Right atrium auricular region (tissue), 2 donors: ENCODE measurements around the gene COL23A1. TPM values are rescaled to one million over a fixed set of nuclear protein-coding genes. Genes with fewer than 3 reads are reported as not detected.

Experiments
- DNase-seq: peaks from one replicate; pipeline ENCODE4 v3.0.0-alpha.2; 2019; ENCODE audit warnings: low spot score
- H3K27ac ChIP-seq, 2 donors: fragments of 200-600 bp; sonication (generic); 1 replicate in 1 of 2; 2 replicates in 1 of 2; pipeline ENCODE4 v1.5.1; 2016 to 2019
- H3K27me3 ChIP-seq, 2 donors: fragments of 200-600 bp; sonication (generic); one replicate each; pipeline versions ENCODE4 v1.5.1 to v1.6.0; 2017 to 2019
- H3K36me3 ChIP-seq: fragments of 200-600 bp; sonication (generic); one replicate; pipeline ENCODE4 v1.5.1; 2016
- H3K4me1 ChIP-seq, 2 donors: fragments of 200-600 bp; sonication (generic); one replicate each; pipeline versions ENCODE4 v1.5.1 to v1.6.0; 2017 to 2019
- H3K4me3 ChIP-seq, 2 donors: fragments of 200-600 bp; sonication (generic); 1 replicate in 1 of 2; 2 replicates in 1 of 2; pipeline ENCODE4 v1.5.1; 2017 to 2019; ENCODE audit warnings: mild to moderate bottlenecking in 1 of 2, moderate library complexity in 1 of 2
- H3K9me3 ChIP-seq, 2 donors: fragments of 200-600 bp; sonication (generic); one replicate each; pipeline ENCODE4 v1.5.1; 2019
- total RNA-seq, 2 donors: library from RNA; depleted of rRNA; stranded (reverse); fragments of >200 nt; gene quantifications; one replicate each; pipeline ENCODE4 v1.1.0, GENCODE V29; 2016
- TF ChIP-seq, protein P1 (sequence below), 2 donors: fragments of 200-600 bp; sonication (generic); IDR thresholded peaks; one replicate each; pipeline ENCODE4 v1.5.1; 2019; ENCODE audit warnings: antibody characterized with exemption in 2 of 2

Gene COL23A1
- total RNA-seq, 2 donors from 2014 or later, result 5.7 to 6.8 TPM

DNA sequence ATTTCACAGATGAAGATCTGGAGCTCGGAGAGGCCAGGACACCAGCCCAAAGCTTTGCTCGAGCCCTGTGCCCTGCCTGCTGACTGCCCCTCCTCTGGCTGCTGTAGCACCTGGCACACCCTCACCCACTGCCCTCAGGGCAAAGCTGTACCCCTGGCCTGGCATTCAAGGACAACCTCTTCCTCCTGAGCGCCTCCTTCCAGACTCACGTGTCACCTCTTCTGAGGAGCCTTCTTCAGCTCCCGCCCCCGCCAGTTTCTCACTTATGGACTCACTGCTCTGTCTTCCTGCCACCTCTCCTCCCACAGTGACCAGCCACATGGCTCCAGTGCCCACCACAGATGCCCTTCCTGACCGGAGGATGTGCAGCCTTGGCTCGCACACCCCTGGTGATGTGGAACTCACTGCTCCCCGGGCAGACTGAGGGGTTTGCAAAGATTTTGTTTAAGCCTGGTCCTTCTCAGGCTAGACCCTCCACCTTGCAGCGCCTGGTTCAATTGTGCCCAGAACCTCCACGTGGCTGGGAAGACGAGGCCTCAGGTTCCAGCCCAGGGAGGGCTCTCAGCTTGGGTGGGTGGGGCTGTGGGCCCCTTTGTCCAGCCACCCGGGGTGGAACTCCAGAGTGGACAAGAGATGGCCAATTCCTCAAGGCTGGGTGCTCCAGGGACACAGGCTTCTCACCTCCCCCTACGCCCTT lies 311.0 kb downstream of the COL23A1 start:
- DNase-seq, result no peak
- no peak overlapping the region for H3K27ac ChIP-seq
- no peaks in the 10 kb centered on the region for H3K36me3 ChIP-seq
- peaks cover 0 to 12% of the 10 kb centered on the region in 2 donors for H3K4me1 ChIP-seq
- H3K9me3 ChIP-seq, result peaks cover 0 to 6% of the 10 kb centered on the region in 2 donors
- H3K4me3 ChIP-seq, result no peak overlapping the region
- TF ChIP-seq, protein P1, sequence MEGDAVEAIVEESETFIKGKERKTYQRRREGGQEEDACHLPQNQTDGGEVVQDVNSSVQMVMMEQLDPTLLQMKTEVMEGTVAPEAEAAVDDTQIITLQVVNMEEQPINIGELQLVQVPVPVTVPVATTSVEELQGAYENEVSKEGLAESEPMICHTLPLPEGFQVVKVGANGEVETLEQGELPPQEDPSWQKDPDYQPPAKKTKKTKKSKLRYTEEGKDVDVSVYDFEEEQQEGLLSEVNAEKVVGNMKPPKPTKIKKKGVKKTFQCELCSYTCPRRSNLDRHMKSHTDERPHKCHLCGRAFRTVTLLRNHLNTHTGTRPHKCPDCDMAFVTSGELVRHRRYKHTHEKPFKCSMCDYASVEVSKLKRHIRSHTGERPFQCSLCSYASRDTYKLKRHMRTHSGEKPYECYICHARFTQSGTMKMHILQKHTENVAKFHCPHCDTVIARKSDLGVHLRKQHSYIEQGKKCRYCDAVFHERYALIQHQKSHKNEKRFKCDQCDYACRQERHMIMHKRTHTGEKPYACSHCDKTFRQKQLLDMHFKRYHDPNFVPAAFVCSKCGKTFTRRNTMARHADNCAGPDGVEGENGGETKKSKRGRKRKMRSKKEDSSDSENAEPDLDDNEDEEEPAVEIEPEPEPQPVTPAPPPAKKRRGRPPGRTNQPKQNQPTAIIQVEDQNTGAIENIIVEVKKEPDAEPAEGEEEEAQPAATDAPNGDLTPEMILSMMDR (IDR thresholded peaks at IDR 0.05), result no peak
- H3K27me3 ChIP-seq, result no peaks in the 10 kb centered on the region

DNA sequence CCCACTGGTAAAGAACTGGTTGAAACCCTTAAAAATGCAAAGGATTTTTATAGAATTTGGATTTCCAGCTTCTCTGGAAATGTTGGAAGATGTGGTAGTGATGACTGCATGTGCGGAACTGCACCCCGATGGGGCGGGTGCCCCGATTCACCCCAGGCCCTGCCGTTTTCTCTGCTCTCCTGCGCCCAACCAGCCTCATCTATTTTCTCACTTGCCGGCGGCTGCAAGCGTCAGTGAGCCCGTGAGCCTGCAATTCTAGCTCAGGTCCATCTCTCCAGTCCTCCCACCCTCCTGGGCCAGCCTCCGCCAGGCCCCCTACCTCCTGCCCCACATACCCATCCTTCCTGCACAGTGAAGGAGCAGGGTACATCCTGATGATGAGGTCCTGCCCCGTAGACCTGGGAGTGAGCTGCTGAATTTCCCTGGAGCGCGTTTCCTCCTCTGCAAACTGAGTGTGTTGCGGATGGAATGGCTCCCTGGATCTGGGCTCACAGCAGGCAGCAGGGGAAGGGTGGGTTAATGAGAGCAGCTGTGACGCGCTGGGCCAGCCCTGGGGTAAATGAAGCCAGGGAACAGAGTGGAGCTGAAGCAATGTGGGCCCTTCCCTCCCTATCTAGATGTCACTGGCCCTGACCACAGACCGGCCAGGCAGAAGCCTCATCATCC lies 311.7 kb downstream of the COL23A1 start:
- no peaks in the 10 kb centered on the region for H3K36me3 ChIP-seq
- H3K4me3 ChIP-seq, result no peak overlapping the region
- TF ChIP-seq, protein P1 (IDR thresholded peaks at IDR 0.05), result no peak
- H3K9me3 ChIP-seq, result no peaks in the 10 kb centered on the region
- H3K27ac ChIP-seq, result no peak overlapping the region
- no peaks in the 10 kb centered on the region for H3K27me3 ChIP-seq
- DNase-seq, result no peak
- peaks cover 0 to 12% of the 10 kb centered on the region in 2 donors for H3K4me1 ChIP-seq

DNA sequence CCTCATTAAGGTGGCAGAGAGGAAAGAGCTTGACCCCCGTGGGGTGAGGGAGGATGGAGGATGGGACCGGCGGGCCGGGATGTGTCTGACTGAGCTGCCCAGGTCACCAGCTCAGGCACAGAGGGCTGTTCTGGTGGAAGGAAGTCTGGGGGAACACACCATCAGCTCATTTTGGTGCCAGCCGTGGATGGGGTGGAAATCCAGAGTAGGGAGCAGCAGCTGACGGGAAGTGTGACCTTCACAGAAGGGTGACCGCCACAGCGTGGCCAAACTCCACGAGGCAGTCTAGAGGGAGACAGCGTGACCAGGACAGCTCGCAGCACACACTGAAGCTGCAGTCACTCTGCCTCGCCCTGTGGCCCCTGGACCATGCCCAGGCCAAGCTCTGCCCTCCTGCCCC lies 312.3 kb downstream of the COL23A1 start:
- TF ChIP-seq, protein P1 (IDR thresholded peaks at IDR 0.05), result no peak
- H3K27ac ChIP-seq, result no peak overlapping the region
- no peaks in the 10 kb centered on the region for H3K36me3 ChIP-seq
- DNase-seq, result no peak
- H3K4me3 ChIP-seq, result no peak overlapping the region
- H3K27me3 ChIP-seq, result no peaks in the 10 kb centered on the region
- H3K4me1 ChIP-seq, result peaks cover 0 to 12% of the 10 kb centered on the region in 2 donors
- no peaks in the 10 kb centered on the region for H3K9me3 ChIP-seq

DNA sequence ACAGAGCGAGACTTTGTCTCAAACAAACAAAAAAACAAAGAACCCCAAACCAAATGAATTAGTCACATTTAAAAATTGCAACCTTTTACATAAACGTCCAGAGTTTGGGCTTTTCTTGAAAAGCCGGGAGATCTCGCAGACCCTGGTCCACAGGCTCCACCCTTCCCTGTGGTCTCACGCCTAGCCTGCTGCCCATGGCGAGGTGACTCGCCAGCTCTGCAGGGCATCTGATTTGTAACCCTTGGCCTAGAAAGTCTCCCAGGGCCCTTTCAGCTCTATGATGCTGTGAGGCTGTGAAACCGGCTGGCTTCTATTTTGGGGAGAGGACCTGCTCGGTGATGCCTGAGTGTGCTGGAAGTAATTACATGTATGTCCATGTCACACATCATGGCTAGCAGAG lies 312.8 kb downstream of the COL23A1 start:
- no peaks in the 10 kb centered on the region for H3K27me3 ChIP-seq
- TF ChIP-seq, protein P1 (IDR thresholded peaks at IDR 0.05), result no peak
- peaks cover 0 to 12% of the 10 kb centered on the region in 2 donors for H3K4me1 ChIP-seq
- H3K36me3 ChIP-seq, result no peaks in the 10 kb centered on the region
- H3K9me3 ChIP-seq, result no peaks in the 10 kb centered on the region
- no peak overlapping the region for H3K27ac ChIP-seq
- DNase-seq, result no peak
- no peak overlapping the region for H3K4me3 ChIP-seq

DNA sequence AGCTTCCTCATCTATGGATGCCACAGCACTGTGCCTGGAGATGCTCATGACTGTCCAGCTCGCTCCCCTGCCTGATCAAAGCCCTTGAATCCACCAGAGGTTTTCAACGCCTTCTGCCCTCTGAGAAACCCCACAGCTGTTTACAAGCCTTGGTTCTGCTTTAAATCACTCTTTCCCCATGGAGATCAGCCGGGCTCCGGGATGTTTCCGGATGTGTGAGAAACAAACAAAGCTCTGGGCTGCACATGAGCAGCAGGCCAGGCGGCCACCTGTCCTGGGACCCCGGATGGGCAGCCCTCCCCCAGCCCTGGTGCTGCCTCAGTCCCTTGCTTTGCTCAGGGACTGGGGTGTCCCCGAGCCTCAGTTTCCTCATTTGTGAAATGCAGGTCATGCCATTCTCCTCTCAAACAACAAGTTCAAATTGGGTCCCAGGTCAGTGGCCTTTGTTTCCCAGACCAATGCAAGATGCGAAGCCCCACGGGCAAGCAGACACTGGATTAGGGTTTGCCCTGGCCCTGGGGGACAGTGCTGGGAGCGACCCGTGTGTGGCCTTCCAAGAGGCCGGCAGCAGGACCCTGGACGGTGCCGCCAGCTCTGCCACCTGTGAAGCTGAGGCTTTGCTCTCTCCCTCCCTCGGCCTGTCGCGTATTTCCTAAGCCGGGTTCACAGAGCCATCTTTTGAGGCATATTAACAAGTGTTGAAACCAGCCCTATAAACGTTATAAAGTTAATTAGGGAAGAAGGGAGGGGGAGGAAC lies 315.2 kb downstream of the COL23A1 start:
- no peaks in the 10 kb centered on the region for H3K36me3 ChIP-seq
- peaks cover 0 to 6% of the 10 kb centered on the region in 2 donors for H3K4me1 ChIP-seq
- no peak overlapping the region for H3K27ac ChIP-seq
- H3K9me3 ChIP-seq, result no peaks in the 10 kb centered on the region
- DNase-seq, result no peak
- no peaks in the 10 kb centered on the region for H3K27me3 ChIP-seq
- H3K4me3 ChIP-seq, result no peak overlapping the region
- TF ChIP-seq, protein P1 (IDR thresholded peaks at IDR 0.05), result no peak
